Lower leg skin (tissue), 4 donors: Measurements from ENCODE around the gene FNDC3B. TPM values are rescaled to one million over a fixed set of nuclear protein-coding genes. Genes with fewer than 3 reads are reported as not detected.

Experiments used
- DNase-seq, 2 donors: peaks; one replicate each; pipeline ENCODE4 v3.0.0-alpha.2; 2019; ENCODE audit warnings: low spot score in 2 of 2
- H3K4me3 ChIP-seq: fragments of 200-600 bp; sonication (generic); 2 replicates; pipeline ENCODE4 v1.5.1; 2017; ENCODE audit warnings: mild to moderate bottlenecking, low read depth; ENCODE audit not compliant: poor library complexity, severe bottlenecking
- CTCF ChIP-seq, 3 donors: fragments of 450-650 bp; IDR thresholded peaks; one replicate each; pipeline ENCODE4 v1.5.1; 2016; ENCODE audit warnings: antibody characterized with exemption in 3 of 3, mild to moderate bottlenecking in 3 of 3, moderate library complexity in 2 of 3
- POLR2A ChIP-seq, 2 donors: fragments of 450-650 bp; IDR thresholded peaks; one replicate each; pipeline ENCODE4 v1.6.1; 2016 to 2017; ENCODE audit warnings: antibody characterized with exemption in 2 of 2, mild to moderate bottlenecking in 1 of 2, moderate library complexity in 1 of 2
- WGBS, 2 donors: methylation state at CpG; one replicate each; pipeline ENCODE4 v1.1.5; 2018; 5-methylcytosine and 5-hydroxymethylcytosine counted together
- intact Hi-C: fragments of 100-400 bp; cut with DNase I; formaldehyde crosslinking; loops from one replicate; pipeline ENCODE4 v1.15.0; 2023; ENCODE audit warnings: low total_unique reads
- total RNA-seq, 4 donors: library from RNA; depleted of rRNA; stranded (reverse); fragments of >200 nt; gene quantifications; one replicate each; pipeline ENCODE4 v1.1.0, GENCODE V29; 2016

Gene FNDC3B
- total RNA-seq, 4 donors from 2014 or later = 22.9 to 39.3 (median 23.2) TPM

GRCh38 chr3:172166261-172166660 lies 126.9 kb downstream of the FNDC3B start:
- 97% methylated on average over 6 of the region's 6 CpGs for WGBS, 2 donors
- intact Hi-C loops = no loop called here
- TF ChIP-seq POLR2A (IDR thresholded peaks at IDR 0.05) = no peak
- TF ChIP-seq CTCF (IDR thresholded peaks at IDR 0.05) = no peak
- no peak for DNase-seq
- no peak overlapping the region for H3K4me3 ChIP-seq

GRCh38 chr3:172166890-172167289 lies 127.5 kb downstream of the FNDC3B start:
- intact Hi-C loops = no loop called here
- DNase-seq = no peak
- no peak overlapping the region for H3K4me3 ChIP-seq
- TF ChIP-seq POLR2A (IDR thresholded peaks at IDR 0.05) (no peak), CTCF (IDR thresholded peaks at IDR 0.05) (no peak)
- 95% methylated on average over 9 of the region's 9 CpGs for WGBS, 2 donors

- DNase-seq = no peak
- WGBS, 2 donors = 78 to 81% methylated on average over 3 of the region's 3 CpGs
- intact Hi-C loops = no loop called here
- H3K4me3 ChIP-seq = no peak overlapping the region
- no peak for TF ChIP-seq CTCF (IDR thresholded peaks at IDR 0.05)
- no peak for TF ChIP-seq POLR2A (IDR thresholded peaks at IDR 0.05)
Measured at GRCh38 chr3:172167892-172168648, 128.7 kb downstream of the FNDC3B start.

GRCh38 chr3:172170073-172170709 lies 130.8 kb downstream of the FNDC3B start:
- H3K4me3 ChIP-seq = no peak overlapping the region
- 88 to 93% methylated on average over 5 of the region's 5 CpGs for WGBS, 2 donors
- TF ChIP-seq POLR2A (IDR thresholded peaks at IDR 0.05) (no peak), CTCF (IDR thresholded peaks at IDR 0.05) (no peak)
- intact Hi-C loops = no loop called here
- no peak for DNase-seq

GRCh38 chr3:172170841-172171240 lies 131.5 kb downstream of the FNDC3B start:
- no peak for TF ChIP-seq CTCF (IDR thresholded peaks at IDR 0.05)
- no peak for TF ChIP-seq POLR2A (IDR thresholded peaks at IDR 0.05)
- H3K4me3 ChIP-seq = no peak overlapping the region
- intact Hi-C loops = no loop called here
- no peak for DNase-seq
